Measurements from ENCODE around the gene CTCF. TPM values are rescaled to one million over a fixed set of nuclear protein-coding genes. Genes with fewer than 3 reads are reported as not detected.

CTCF gene
- total RNA-seq, 5 donors from 2014 or later (not counting 1 experiment from before 2014, with no cell fraction given) = 55.3 to 69.0 (median 64.0) TPM

DNA sequence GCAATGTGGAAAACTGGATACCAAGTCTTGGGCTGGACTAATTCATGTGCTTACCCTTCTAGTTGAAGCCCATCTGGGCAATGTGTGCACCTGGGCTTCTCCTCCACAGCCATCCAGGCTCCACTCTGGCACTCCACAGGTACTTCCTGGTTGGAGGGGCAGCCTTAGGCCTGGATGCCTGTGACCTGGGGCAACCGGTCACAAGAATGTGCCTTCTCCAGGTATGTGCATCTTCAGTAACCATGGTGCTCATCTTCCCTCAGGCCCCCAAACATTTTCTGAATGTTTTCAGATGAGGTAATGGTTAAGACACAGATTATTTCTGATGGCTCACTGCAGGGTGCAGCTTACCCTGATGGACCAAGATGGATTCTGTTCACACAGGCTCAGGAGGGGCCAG lies 115.4 kb downstream of the CTCF start:
- CTCF ChIA-PET = interaction anchor here in 1 of 2 donors (0.6 kb wide), 2 partner anchors 261 to 521 kb away, joined by 4 read pairs; no protein-coding TSS in a partner anchor

DNA sequence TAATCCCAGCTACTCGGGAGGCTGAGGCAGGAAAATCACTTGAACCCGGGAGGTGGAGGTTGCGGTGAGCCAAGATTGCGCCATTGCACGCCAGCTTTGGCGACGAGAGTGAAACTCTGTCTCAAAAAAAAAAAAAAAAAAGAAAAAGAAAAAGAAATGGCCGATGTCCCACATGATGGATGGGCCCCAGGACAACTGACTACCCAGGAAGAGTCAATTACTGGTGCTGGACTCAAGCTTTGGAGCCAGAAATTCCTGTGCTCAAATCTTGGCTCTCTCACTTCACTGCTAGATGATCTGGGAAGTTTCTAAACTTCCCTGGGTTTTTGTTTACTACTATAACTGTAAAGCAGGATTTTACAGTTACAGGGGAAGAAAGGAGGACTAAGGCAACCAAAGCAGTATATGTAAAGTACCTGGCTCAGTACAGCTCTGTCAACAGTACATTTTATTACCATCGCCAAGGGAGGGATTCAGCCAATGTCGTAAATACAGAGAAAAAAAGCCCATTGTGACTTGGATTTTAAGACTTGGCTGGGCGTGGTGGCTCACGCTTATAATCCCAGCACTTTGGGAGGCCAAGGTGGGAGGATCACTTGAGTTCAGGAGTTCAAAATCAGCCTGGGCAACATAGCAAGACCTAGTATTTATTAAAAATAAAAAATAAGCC lies 116.2 kb downstream of the CTCF start:
- H3K9me3 Mint-ChIP-seq = no peaks in the 10 kb centered on the region
- peaks cover 10 to 15% of the 10 kb centered on the region in 2 donors for H3K36me3 ChIP-seq (ENCODE audit: control insufficient read depth in 2 of 2, extremely low read depth in 1 of 2, insufficient read depth in 1 of 2, low read length in 1 of 2)
- peak overlapping the region in 1 of 2 donors; percentile 34 for H3K27ac Mint-ChIP-seq
- whole genome bisulfite sequencing (ENCODE audit: insufficient coverage) = 100% methylated on average over 2 of the region's 12 CpGs
- ATAC-seq (replicated peaks in 1 of 4) = no peak
- CTCF ChIA-PET = interaction anchor here in 1 of 2 donors (0.6 to 0.7 kb wide), 4 partner anchors 261 to 607 kb away, joined by 3 to 5 read pairs (median 4); no protein-coding TSS in a partner anchor
- H3K27ac ChIP-seq (ENCODE audit: low read length) = no peak overlapping the region
- H3K4me1 ChIP-seq (ENCODE audit: control insufficient read depth in 1 of 2, extremely low read depth in 1 of 2, insufficient read depth in 2 of 2, low read length in 2 of 2) = no peaks in the 10 kb centered on the region
- POLR2A ChIA-PET = no interaction called here
- no peak for DNase-seq
- H3K36me3 Mint-ChIP-seq = peaks cover 8% of the 10 kb centered on the region
- no peak overlapping the region for H3K4me3 Mint-ChIP-seq
- H3K4me3 ChIP-seq (ENCODE audit: control insufficient read depth in 1 of 2, extremely low read depth in 1 of 2, low read length in 1 of 2) = no peak overlapping the region
- H3K4me1 Mint-ChIP-seq = peaks cover 0 to 2% (median 0%) of the 10 kb centered on the region in 3 donors
- H3K9me3 ChIP-seq = no peaks in the 10 kb centered on the region
- no peaks in the 10 kb centered on the region for H3K27me3 ChIP-seq (replicated peaks in 1 of 2; ENCODE audit: control insufficient read depth in 2 of 2, extremely low read depth in 1 of 2, insufficient read depth in 2 of 2, low read length in 1 of 2)
- no peaks in the 10 kb centered on the region for H3K27me3 Mint-ChIP-seq

More for the DNA sequence above, 115.4 kb downstream of the CTCF start:
- H3K27me3 Mint-ChIP-seq = no peaks in the 10 kb centered on the region
- Histone ChIP-seq H3K27ac (ENCODE audit: low read length) (no peak overlapping the region), H3K36me3 (ENCODE audit: control insufficient read depth in 2 of 2, extremely low read depth in 1 of 2, insufficient read depth in 1 of 2, low read length in 1 of 2) (peaks cover 10% of the 10 kb centered on the region in 2 donors), H3K9me3 (no peaks in the 10 kb centered on the region), H3K4me3 (ENCODE audit: control insufficient read depth in 1 of 2, extremely low read depth in 1 of 2, low read length in 1 of 2) (no peak overlapping the region), H3K4me1 (ENCODE audit: control insufficient read depth in 1 of 2, extremely low read depth in 1 of 2, insufficient read depth in 2 of 2, low read length in 2 of 2) (no peaks in the 10 kb centered on the region), H3K27me3 (replicated peaks in 1 of 2; ENCODE audit: control insufficient read depth in 2 of 2, extremely low read depth in 1 of 2, insufficient read depth in 2 of 2, low read length in 1 of 2) (no peaks in the 10 kb centered on the region)
- H3K4me1 Mint-ChIP-seq = peaks cover 0 to under 1% (median under 1%) of the 10 kb centered on the region in 3 donors
- no peaks in the 10 kb centered on the region for H3K9me3 Mint-ChIP-seq
- WGBS (ENCODE audit: insufficient coverage) = no CpG with 5 or more reads among the region's 1 CpG
- H3K36me3 Mint-ChIP-seq = peaks cover 5% of the 10 kb centered on the region
- H3K4me3 Mint-ChIP-seq = no peak overlapping the region
- H3K27ac Mint-ChIP-seq = peak overlapping the region in 1 of 2 donors; percentile 31
- POLR2A ChIA-PET = no interaction called here
- DNase-seq = no peak
- ATAC-seq (replicated peaks in 1 of 4) = no peak

DNA sequence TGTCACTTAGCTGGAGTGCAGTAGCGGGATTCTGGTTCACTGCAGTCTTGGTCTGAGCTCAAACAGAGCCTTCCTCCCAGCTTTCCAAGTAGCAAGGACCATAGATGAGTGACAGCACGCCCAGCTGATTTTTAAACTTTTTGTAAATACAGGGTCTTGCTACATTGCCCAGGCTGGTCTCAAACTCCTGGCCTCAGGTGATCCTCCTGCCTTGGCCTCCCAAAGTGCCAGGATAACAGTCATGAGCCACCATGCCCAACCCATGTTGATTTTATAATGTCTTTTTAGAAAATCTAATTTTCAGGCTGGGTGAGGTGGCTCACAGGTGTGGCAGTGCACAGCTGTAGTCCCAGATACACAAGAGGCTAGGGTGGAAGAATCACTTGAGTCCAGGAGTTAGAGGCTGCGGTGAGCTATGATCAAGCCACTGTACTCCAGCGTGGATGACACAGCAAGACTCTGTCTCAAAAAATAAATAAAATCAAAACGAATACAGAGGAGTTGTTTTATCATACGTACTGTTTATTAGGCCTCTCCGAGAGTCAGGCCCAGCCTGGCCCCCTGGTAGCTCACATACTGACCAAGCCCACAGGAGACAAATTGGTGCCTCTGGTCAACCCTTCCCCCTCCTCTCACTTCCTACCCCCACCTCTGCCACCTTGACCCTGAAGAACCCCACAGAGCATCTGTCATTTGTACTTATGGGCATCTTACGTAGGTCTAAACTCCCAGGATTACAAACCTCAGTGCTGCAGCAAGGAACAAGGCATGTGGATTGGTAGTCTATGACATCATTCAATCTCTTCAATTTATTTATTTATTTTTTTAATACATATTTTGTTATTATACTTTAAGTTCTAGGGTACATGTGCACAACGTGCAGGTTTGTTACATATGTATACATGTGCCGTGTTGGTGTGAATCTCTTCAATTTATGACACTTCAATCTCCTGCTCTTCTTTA lies 117.9 kb downstream of the CTCF start:
- no peak for DNase-seq
- H3K4me3 Mint-ChIP-seq = no peak overlapping the region
- POLR2A ChIA-PET = no interaction called here
- H3K27me3 Mint-ChIP-seq = no peaks in the 10 kb centered on the region
- Histone ChIP-seq H3K27me3 (replicated peaks in 1 of 2; ENCODE audit: control insufficient read depth in 2 of 2, extremely low read depth in 1 of 2, insufficient read depth in 2 of 2, low read length in 1 of 2) (no peaks in the 10 kb centered on the region), H3K4me1 (ENCODE audit: control insufficient read depth in 1 of 2, extremely low read depth in 1 of 2, insufficient read depth in 2 of 2, low read length in 2 of 2) (peaks cover 3 to 10% of the 10 kb centered on the region in 2 experiments), H3K9me3 (no peaks in the 10 kb centered on the region), H3K4me3 (ENCODE audit: control insufficient read depth in 1 of 2, extremely low read depth in 1 of 2, low read length in 1 of 2) (no peak overlapping the region), H3K27ac (ENCODE audit: low read length) (no peak overlapping the region), H3K36me3 (ENCODE audit: control insufficient read depth in 2 of 2, extremely low read depth in 1 of 2, insufficient read depth in 1 of 2, low read length in 1 of 2) (peaks cover 8 to 28% of the 10 kb centered on the region in 2 donors)
- no peak for ATAC-seq (replicated peaks in 1 of 4)
- no peaks in the 10 kb centered on the region for H3K9me3 Mint-ChIP-seq
- peak overlapping the region in 1 of 2 donors; percentile 61 for H3K27ac Mint-ChIP-seq
- H3K36me3 Mint-ChIP-seq = peaks cover 20% of the 10 kb centered on the region
- 93% methylated on average over 8 of the region's 10 CpGs for WGBS (ENCODE audit: insufficient coverage)
- peaks cover 0 to 13% (median 6%) of the 10 kb centered on the region in 3 donors for H3K4me1 Mint-ChIP-seq
- CTCF ChIA-PET = interaction anchor here (0.6 to 1.3 kb wide), 3 partner anchors 159 to 430 kb away, joined by 3 to 4 read pairs (median 3); no protein-coding TSS in a partner anchor

DNA sequence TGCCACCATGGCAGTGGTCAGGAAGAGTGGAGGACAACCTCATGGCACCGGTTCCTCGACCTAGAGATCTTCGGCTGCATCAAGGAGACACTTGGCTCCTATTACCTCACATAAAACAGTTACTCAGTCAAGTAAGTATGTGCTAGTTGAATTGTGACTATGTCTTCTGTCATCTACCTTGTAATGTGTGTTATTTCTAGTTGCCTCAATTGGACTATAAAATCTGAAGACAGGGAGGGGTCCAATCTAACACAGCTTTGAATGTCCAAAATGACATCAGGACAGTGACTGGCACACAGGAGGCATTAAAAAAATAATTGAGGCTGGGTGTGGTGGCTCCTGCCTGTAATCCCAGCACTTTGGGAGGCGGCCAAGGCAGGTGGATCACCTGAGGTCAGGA lies 121.4 kb downstream of the CTCF start:
- H3K4me3 Mint-ChIP-seq = no peak overlapping the region

DNA sequence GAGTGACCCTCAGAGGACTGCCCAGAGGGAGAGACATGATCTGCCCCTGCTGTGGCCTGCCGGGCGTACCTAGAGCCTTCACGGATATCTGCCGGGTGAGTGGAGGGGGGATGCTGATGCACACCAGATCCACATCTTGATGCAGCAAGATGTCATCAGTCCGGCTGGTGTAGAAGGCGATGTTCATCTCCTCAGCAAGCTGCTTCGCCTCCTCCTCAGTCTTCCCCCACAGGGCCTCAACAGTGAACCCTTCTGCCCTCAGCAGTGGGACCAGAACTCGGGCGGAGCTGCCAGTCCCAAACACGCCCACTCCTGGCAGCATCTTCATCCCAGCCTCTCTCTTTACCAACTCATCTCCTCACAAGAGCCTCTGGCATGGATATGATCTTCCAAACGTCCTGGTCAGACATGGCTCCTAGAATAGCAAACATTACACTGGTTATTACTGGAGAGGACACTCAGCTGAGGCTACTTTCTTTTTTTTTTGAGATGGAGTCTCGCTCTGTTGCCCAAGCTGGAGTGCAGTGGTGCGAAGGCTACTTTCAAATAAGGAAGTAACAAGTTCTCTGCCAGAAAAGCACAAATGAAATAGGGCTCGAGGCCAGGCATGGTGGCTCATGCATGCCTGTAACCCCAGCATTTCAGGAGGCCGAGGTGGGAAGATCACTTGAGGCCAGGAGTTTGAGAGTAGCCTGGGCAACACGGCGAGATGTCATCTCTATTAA lies 123.2 kb downstream of the CTCF start:
- Mint-ChIP-seq H3K4me3 (no peak overlapping the region), H3K27me3 (no peaks in the 10 kb centered on the region), H3K36me3 (peaks cover 31% of the 10 kb centered on the region), H3K4me1 (peaks cover 0 to 25% (median 14%) of the 10 kb centered on the region in 3 donors), H3K27ac (peak overlapping the region; percentile 86 to 90), H3K9me3 (no peaks in the 10 kb centered on the region)
- peaks cover 0 to 29% of the 10 kb centered on the region in 2 donors for H3K36me3 ChIP-seq (ENCODE audit: control insufficient read depth in 2 of 2, extremely low read depth in 1 of 2, insufficient read depth in 1 of 2, low read length in 1 of 2)
- ATAC-seq (replicated peaks in 1 of 4) (no peak), DNase-seq (no peak)
- CTCF ChIA-PET = no interaction called here
- H3K9me3 ChIP-seq = no peaks in the 10 kb centered on the region
- no peak overlapping the region for H3K4me3 ChIP-seq (ENCODE audit: control insufficient read depth in 1 of 2, extremely low read depth in 1 of 2, low read length in 1 of 2)
- WGBS (ENCODE audit: insufficient coverage) = 87% methylated on average over 9 of the region's 17 CpGs
- peak overlapping the region; percentile 38 for H3K27ac ChIP-seq (ENCODE audit: low read length)
- H3K27me3 ChIP-seq (replicated peaks in 1 of 2; ENCODE audit: control insufficient read depth in 2 of 2, extremely low read depth in 1 of 2, insufficient read depth in 2 of 2, low read length in 1 of 2) = no peaks in the 10 kb centered on the region
- H3K4me1 ChIP-seq (ENCODE audit: control insufficient read depth in 1 of 2, extremely low read depth in 1 of 2, insufficient read depth in 2 of 2, low read length in 2 of 2) = peaks cover 3 to 19% of the 10 kb centered on the region in 2 experiments
- POLR2A ChIA-PET = interaction anchor here in 1 of 2 donors (0.6 kb wide), 1 partner anchor 207 kb away, joined by 5 read pairs; no protein-coding TSS in a partner anchor

More for the DNA sequence above, 121.4 kb downstream of the CTCF start:
- DNase-seq (no peak), ATAC-seq (replicated peaks in 1 of 4) (no peak)
- POLR2A ChIA-PET = no interaction called here
- no peaks in the 10 kb centered on the region for H3K9me3 Mint-ChIP-seq
- CTCF ChIA-PET = interaction anchor here in 1 of 2 donors (0.5 kb wide), 1 partner anchor 171 kb away, joined by 3 read pairs; no protein-coding TSS in a partner anchor
- Histone ChIP-seq H3K9me3 (no peaks in the 10 kb centered on the region), H3K36me3 (ENCODE audit: control insufficient read depth in 2 of 2, extremely low read depth in 1 of 2, insufficient read depth in 1 of 2, low read length in 1 of 2) (peaks cover 0 to 29% of the 10 kb centered on the region in 2 donors), H3K27me3 (replicated peaks in 1 of 2; ENCODE audit: control insufficient read depth in 2 of 2, extremely low read depth in 1 of 2, insufficient read depth in 2 of 2, low read length in 1 of 2) (no peaks in the 10 kb centered on the region), H3K4me3 (ENCODE audit: control insufficient read depth in 1 of 2, extremely low read depth in 1 of 2, low read length in 1 of 2) (no peak overlapping the region), H3K27ac (ENCODE audit: low read length) (no peak overlapping the region), H3K4me1 (ENCODE audit: control insufficient read depth in 1 of 2, extremely low read depth in 1 of 2, insufficient read depth in 2 of 2, low read length in 2 of 2) (peaks cover 3 to 19% of the 10 kb centered on the region in 2 experiments)
- 100% methylated on average over 1 of the region's 4 CpGs for WGBS (ENCODE audit: insufficient coverage)
- H3K27ac Mint-ChIP-seq = peak overlapping the region in 1 of 2 donors; percentile 55
- no peaks in the 10 kb centered on the region for H3K27me3 Mint-ChIP-seq
- H3K36me3 Mint-ChIP-seq = peaks cover 24% of the 10 kb centered on the region
- H3K4me1 Mint-ChIP-seq = peaks cover 0 to 25% (median 14%) of the 10 kb centered on the region in 3 donors

Measured in T-cell (primary cell).